ENCODE measurements around the gene POTEB3.
"Not testable (repeated sequence)": the region's sequence is repeated elsewhere in the genome, so short reads cannot be mapped to it uniquely, and the experiment has no call there.

The POTEB3 gene

GRCh38 chr15:21440399-21440798 lies at the start of gene POTEB3:
Gene POTEB3 (minus strand): TSS chr15:21440499. CDS start chr15:21440011, 488 bp downstream.
- not testable (repeated sequence) for DNase-seq

- DNase-seq: not testable (repeated sequence)
These were observed 13.4 kb upstream of the POTEB3 start for GRCh38 chr15:21453683-21454082.

GRCh38 chr15:21451920-21452563 lies 11.7 kb upstream of the POTEB3 start:
- not testable (repeated sequence) for DNase-seq

- DNase-seq: not testable (repeated sequence)
These were observed 11.2 kb upstream of the POTEB3 start for GRCh38 chr15:21451487-21451886.

- not testable (repeated sequence) for DNase-seq
These were observed 32.9 kb downstream of the POTEB3 start for GRCh38 chr15:21407366-21407765.

GRCh38 chr15:21401531-21401930 lies 38.8 kb downstream of the POTEB3 start:
- DNase-seq: not testable (repeated sequence)

- DNase-seq: not testable (repeated sequence)
These were observed 41.2 kb downstream of the POTEB3 start for GRCh38 chr15:21399111-21399510.

GRCh38 chr15:21398511-21398910 lies 41.8 kb downstream of the POTEB3 start:
- not testable (repeated sequence) for DNase-seq

GRCh38 chr15:21397656-21398055 lies 42.6 kb downstream of the POTEB3 start:
- not testable (repeated sequence) for DNase-seq

GRCh38 chr15:21397186-21397585 lies 43.1 kb downstream of the POTEB3 start:
- not testable (repeated sequence) for DNase-seq

GRCh38 chr15:21385961-21386360 lies 54.3 kb downstream of the POTEB3 start:
- DNase-seq: not testable (repeated sequence)

- DNase-seq: not testable (repeated sequence)
These were observed 56.3 kb downstream of the POTEB3 start for GRCh38 chr15:21383866-21384485.

GRCh38 chr15:21373682-21374081 lies 66.6 kb downstream of the POTEB3 start:
- not testable (repeated sequence) for DNase-seq

GRCh38 chr15:21369177-21369576 lies 71.1 kb downstream of the POTEB3 start:
- not testable (repeated sequence) for DNase-seq

- DNase-seq: not testable (repeated sequence)
These were observed 71.7 kb downstream of the POTEB3 start for GRCh38 chr15:21368625-21369024.
